ENCODE results near the gene ITGB8. TPM values are rescaled to one million over a fixed set of nuclear protein-coding genes. Genes with fewer than 3 reads are reported as not detected.

The ITGB8 gene
- total RNA-seq, 1 donor from 2014 or later, result 12.5 TPM

GRCh38 chr7:20449176-20449575 is 118.5 kb downstream of the ITGB8 start:
- no peak overlapping the region for H3K27ac ChIP-seq (ENCODE audit: low read depth, low read length)
- H3K4me1 ChIP-seq (ENCODE audit: control insufficient read depth in 3 of 3, insufficient read depth in 3 of 3, low read length in 3 of 3), result no peaks in the 10 kb centered on the region
- H3K9ac ChIP-seq (ENCODE audit: low read depth in 1 of 3, low read length in 3 of 3), result no peak overlapping the region
- H3K27me3 ChIP-seq (ENCODE audit: control insufficient read depth in 3 of 3, insufficient read depth in 3 of 3, low read length in 3 of 3), result peaks cover 0 to 2% (median 0%) of the 10 kb centered on the region in 3 donors
- H3K9me3 ChIP-seq (ENCODE audit: control insufficient read depth in 3 of 3, low read length in 3 of 3), result peaks cover 0 to 5% (median 0%) of the 10 kb centered on the region in 3 donors
- no peak overlapping the region for H3K4me3 ChIP-seq (ENCODE audit: low read length in 3 of 3)
- H3K36me3 ChIP-seq (ENCODE audit: control insufficient read depth in 3 of 3, insufficient read depth in 3 of 3, low read length in 3 of 3), result no peaks in the 10 kb centered on the region

DNA sequence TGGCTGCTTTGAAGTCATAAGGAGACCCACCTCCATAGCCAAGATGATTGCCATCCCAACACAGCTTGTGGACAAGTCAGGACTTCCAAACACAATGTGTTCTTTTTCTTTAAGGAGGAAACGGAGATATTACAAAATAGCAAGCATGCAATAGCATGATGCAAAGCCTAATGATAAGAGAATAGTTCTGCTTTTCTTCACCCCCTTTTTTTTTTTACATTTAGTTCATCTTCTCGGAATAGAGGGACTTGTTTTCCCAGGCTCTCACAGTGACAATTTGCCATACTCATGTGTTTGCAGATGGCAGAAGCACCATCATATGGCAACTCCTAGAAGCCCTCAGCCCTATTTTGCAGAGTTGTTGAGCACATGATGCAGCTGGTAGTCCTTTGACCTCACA is 119.8 kb downstream of the ITGB8 start:
- Histone ChIP-seq H3K4me3 (ENCODE audit: low read length in 3 of 3) (no peak overlapping the region), H3K36me3 (ENCODE audit: control insufficient read depth in 3 of 3, insufficient read depth in 3 of 3, low read length in 3 of 3) (no peaks in the 10 kb centered on the region), H3K9me3 (ENCODE audit: control insufficient read depth in 3 of 3, low read length in 3 of 3) (no peaks in the 10 kb centered on the region), H3K9ac (ENCODE audit: low read depth in 1 of 3, low read length in 3 of 3) (no peak overlapping the region), H3K27me3 (ENCODE audit: control insufficient read depth in 3 of 3, insufficient read depth in 3 of 3, low read length in 3 of 3) (peaks cover 0 to 2% (median 0%) of the 10 kb centered on the region in 3 donors), H3K27ac (ENCODE audit: low read depth, low read length) (no peak overlapping the region), H3K4me1 (ENCODE audit: control insufficient read depth in 3 of 3, insufficient read depth in 3 of 3, low read length in 3 of 3) (no peaks in the 10 kb centered on the region)

DNA sequence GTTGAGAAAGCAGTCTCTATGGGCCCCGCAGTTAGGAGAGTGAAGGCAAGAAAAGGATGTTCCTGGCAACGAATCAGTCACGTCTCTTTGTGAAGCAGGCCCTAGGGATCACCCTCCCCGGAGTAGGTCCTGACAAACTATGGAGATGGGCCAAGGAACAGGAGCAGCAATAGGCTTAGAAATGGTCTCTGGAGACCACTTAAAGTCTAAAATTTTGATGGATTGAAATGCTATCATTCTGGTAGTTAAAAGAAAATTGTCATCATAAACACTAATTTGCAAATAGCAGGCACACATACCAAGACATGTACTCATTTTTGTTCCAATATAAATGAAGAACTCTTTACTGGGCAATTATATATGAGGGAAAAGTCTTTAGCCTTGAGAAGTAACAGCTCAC is 123.5 kb downstream of the ITGB8 start:
- Histone ChIP-seq H3K4me1 (ENCODE audit: control insufficient read depth in 3 of 3, insufficient read depth in 3 of 3, low read length in 3 of 3) (no peaks in the 10 kb centered on the region), H3K27ac (ENCODE audit: low read depth, low read length) (no peak overlapping the region), H3K4me3 (ENCODE audit: low read length in 3 of 3) (no peak overlapping the region), H3K36me3 (ENCODE audit: control insufficient read depth in 3 of 3, insufficient read depth in 3 of 3, low read length in 3 of 3) (no peaks in the 10 kb centered on the region), H3K27me3 (ENCODE audit: control insufficient read depth in 3 of 3, insufficient read depth in 3 of 3, low read length in 3 of 3) (peaks cover 0 to 2% (median 0%) of the 10 kb centered on the region in 3 donors), H3K9me3 (ENCODE audit: control insufficient read depth in 3 of 3, low read length in 3 of 3) (no peaks in the 10 kb centered on the region), H3K9ac (ENCODE audit: low read depth in 1 of 3, low read length in 3 of 3) (no peak overlapping the region)

GRCh38 chr7:20456701-20457100 is 126.0 kb downstream of the ITGB8 start:
- H3K4me1 ChIP-seq (ENCODE audit: control insufficient read depth in 3 of 3, insufficient read depth in 3 of 3, low read length in 3 of 3), result no peaks in the 10 kb centered on the region
- no peaks in the 10 kb centered on the region for H3K36me3 ChIP-seq (ENCODE audit: control insufficient read depth in 3 of 3, insufficient read depth in 3 of 3, low read length in 3 of 3)
- H3K27me3 ChIP-seq (ENCODE audit: control insufficient read depth in 3 of 3, insufficient read depth in 3 of 3, low read length in 3 of 3), result no peaks in the 10 kb centered on the region
- no peak overlapping the region for H3K4me3 ChIP-seq (ENCODE audit: low read length in 3 of 3)
- H3K9me3 ChIP-seq (ENCODE audit: control insufficient read depth in 3 of 3, low read length in 3 of 3), result no peaks in the 10 kb centered on the region
- no peak overlapping the region for H3K9ac ChIP-seq (ENCODE audit: low read depth in 1 of 3, low read length in 3 of 3)
- no peak overlapping the region for H3K27ac ChIP-seq (ENCODE audit: low read depth, low read length)

- no peak overlapping the region for H3K9ac ChIP-seq (ENCODE audit: low read depth in 1 of 3, low read length in 3 of 3)
- no peaks in the 10 kb centered on the region for H3K4me1 ChIP-seq (ENCODE audit: control insufficient read depth in 3 of 3, insufficient read depth in 3 of 3, low read length in 3 of 3)
- H3K27me3 ChIP-seq (ENCODE audit: control insufficient read depth in 3 of 3, insufficient read depth in 3 of 3, low read length in 3 of 3), result no peaks in the 10 kb centered on the region
- H3K4me3 ChIP-seq (ENCODE audit: low read length in 3 of 3), result no peak overlapping the region
- no peak overlapping the region for H3K27ac ChIP-seq (ENCODE audit: low read depth, low read length)
- H3K9me3 ChIP-seq (ENCODE audit: control insufficient read depth in 3 of 3, low read length in 3 of 3), result no peaks in the 10 kb centered on the region
- H3K36me3 ChIP-seq (ENCODE audit: control insufficient read depth in 3 of 3, insufficient read depth in 3 of 3, low read length in 3 of 3), result no peaks in the 10 kb centered on the region
These were observed 127.8 kb downstream of the ITGB8 start for GRCh38 chr7:20458521-20458920.

GRCh38 chr7:20459419-20459818 is 128.7 kb downstream of the ITGB8 start:
- Histone ChIP-seq H3K4me3 (ENCODE audit: low read length in 3 of 3) (no peak overlapping the region), H3K9me3 (ENCODE audit: control insufficient read depth in 3 of 3, low read length in 3 of 3) (no peaks in the 10 kb centered on the region), H3K4me1 (ENCODE audit: control insufficient read depth in 3 of 3, insufficient read depth in 3 of 3, low read length in 3 of 3) (no peaks in the 10 kb centered on the region), H3K27me3 (ENCODE audit: control insufficient read depth in 3 of 3, insufficient read depth in 3 of 3, low read length in 3 of 3) (no peaks in the 10 kb centered on the region), H3K36me3 (ENCODE audit: control insufficient read depth in 3 of 3, insufficient read depth in 3 of 3, low read length in 3 of 3) (no peaks in the 10 kb centered on the region), H3K9ac (ENCODE audit: low read depth in 1 of 3, low read length in 3 of 3) (no peak overlapping the region), H3K27ac (ENCODE audit: low read depth, low read length) (no peak overlapping the region)

GRCh38 chr7:20464891-20465290 is 134.2 kb downstream of the ITGB8 start:
- Histone ChIP-seq H3K4me3 (ENCODE audit: low read length in 3 of 3) (no peak overlapping the region), H3K9me3 (ENCODE audit: control insufficient read depth in 3 of 3, low read length in 3 of 3) (no peaks in the 10 kb centered on the region), H3K27ac (ENCODE audit: low read depth, low read length) (no peak overlapping the region)

More at GRCh38 chr7:20464891-20465290, 134.2 kb downstream of the ITGB8 start:
- Histone ChIP-seq H3K9ac (ENCODE audit: low read depth in 1 of 3, low read length in 3 of 3) (no peak overlapping the region), H3K4me1 (ENCODE audit: control insufficient read depth in 3 of 3, insufficient read depth in 3 of 3, low read length in 3 of 3) (no peaks in the 10 kb centered on the region), H3K36me3 (ENCODE audit: control insufficient read depth in 3 of 3, insufficient read depth in 3 of 3, low read length in 3 of 3) (no peaks in the 10 kb centered on the region), H3K27me3 (ENCODE audit: control insufficient read depth in 3 of 3, insufficient read depth in 3 of 3, low read length in 3 of 3) (no peaks in the 10 kb centered on the region)

Small RNA genes within 50 kb of the gene (small RNA-seq; reads per million reads assigned to genes)
- gene RF00275, result not detected

Other genes starting within 250 kb of the ITGB8 start
- not detected for gene MACC1, start 113.5 kb upstream of the ITGB8 start, total RNA-seq